HG02571 (cell line): ENCODE results near the gene LAMB1.
"Not testable (repeated sequence)": the region's sequence is repeated elsewhere in the genome, so short reads cannot be mapped to it uniquely, and the experiment has no call there.

Source experiments
- ATAC-seq: cut with Tn5 transposase; IDR thresholded peaks from one replicate; pipeline ENCODE4 v1.9.1; 2021; ENCODE audit warnings: mild to moderate bottlenecking, moderate library complexity; ENCODE audit not compliant: unreplicated experiment

LAMB1 gene

GRCh38 chr7:107922886-107923285 is 80.1 kb downstream of the LAMB1 start:
- ATAC-seq, result no peak

DNA sequence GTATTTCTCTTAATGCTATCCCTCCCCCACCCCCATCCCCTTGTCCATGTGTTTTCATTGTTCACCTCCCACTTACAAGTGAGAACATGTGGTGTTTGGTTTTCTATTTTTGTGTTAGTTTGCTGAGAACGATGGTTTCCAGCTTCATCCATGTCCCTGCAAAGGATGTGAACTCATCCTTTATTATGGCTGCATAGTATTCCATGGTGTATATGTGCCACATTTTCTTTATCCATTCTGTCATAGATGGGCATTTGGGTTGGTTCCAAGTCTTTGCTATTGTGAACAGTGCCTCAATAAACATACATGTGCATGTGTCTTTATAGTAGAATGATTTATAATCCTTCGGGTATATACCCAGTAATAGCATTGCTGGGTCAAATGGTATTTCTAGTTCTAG is 81.1 kb downstream of the LAMB1 start:
- ATAC-seq, result not testable (repeated sequence)

GRCh38 chr7:107920048-107920772 is 82.8 kb downstream of the LAMB1 start:
- no peak for ATAC-seq

- ATAC-seq, result no peak
These were observed 84.0 kb downstream of the LAMB1 start for GRCh38 chr7:107918948-107919347.

DNA sequence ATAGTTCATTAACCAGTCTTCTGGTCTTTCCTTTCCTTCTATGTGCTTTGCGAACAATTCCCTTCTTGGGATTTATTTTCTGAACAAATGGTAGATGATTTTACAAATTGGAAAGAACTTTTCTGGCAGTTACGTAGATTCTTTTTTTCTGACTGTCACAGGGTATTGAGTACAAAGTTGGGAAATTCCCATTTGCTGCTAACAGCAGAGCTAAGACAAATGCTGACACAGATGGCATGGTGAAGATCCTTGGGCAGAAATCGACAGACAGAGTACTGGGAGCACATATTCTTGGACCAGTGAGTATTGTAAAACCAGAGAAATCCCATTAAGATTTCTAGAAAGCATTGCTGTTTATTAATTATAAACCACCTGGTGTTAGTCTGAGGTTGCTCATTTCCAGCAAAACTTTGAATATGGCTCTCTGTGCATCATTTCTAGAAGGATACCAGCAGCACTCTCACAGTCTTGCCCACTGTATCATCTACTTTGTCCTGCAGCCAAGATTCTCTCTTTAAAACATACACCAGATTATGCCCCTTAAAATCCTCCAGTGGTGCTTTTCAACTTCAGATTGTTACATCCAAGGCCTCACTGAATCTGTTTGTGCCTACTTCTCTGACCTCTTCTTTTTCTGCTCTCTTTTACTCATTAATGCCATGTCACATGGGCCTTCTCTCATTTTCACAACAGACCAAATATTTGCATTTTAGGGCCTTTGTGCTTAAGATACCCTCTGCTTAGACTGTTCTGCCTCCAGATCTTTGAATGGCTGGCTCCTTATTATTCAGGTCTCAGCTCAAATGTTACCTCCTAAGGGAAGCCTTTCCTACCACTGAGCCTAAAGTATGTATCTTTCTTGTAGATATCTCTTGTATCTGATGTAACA is 85.0 kb downstream of the LAMB1 start:
- ATAC-seq, result peak; percentile 92

GRCh38 chr7:107915541-107915940 is 87.4 kb downstream of the LAMB1 start:
- ATAC-seq, result no peak

DNA sequence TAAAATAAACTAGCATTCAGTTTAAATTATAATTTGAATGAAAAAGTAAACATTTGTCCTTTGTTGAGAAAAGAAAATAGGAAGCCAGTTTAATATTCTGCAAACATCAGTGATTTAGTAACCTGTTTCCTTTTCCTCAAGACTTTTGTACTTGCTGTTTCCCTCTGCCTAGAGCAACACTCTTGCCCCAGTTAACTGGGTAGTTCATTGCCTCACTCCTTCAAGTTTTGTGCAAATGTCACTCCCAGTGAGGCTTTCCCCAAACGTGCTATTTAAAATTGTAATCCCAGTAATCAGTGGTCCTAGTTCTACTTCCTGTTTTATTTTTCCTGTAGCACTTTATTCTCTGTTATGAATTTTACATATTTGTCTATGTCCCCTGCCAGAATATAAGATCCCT is 88.1 kb downstream of the LAMB1 start:
- no peak for ATAC-seq

DNA sequence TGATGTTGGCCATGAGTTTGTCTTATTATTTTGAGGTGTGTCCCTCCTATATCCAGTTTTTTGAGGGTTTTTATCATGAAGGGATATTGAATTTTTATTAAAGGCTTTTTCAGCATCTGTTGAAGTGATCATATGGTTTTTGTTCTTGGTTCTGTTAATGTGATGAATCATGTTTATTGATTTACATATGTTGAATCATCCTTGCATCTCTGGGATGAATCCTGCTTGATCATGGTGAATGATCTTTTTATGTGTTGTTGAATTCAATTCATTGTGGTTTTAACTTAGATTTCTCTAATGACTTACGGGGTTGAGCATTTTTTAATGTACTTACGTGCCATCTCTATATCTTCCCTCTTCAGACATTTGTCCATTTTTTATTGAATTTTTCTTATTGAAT is 89.1 kb downstream of the LAMB1 start:
- no peak for ATAC-seq

DNA sequence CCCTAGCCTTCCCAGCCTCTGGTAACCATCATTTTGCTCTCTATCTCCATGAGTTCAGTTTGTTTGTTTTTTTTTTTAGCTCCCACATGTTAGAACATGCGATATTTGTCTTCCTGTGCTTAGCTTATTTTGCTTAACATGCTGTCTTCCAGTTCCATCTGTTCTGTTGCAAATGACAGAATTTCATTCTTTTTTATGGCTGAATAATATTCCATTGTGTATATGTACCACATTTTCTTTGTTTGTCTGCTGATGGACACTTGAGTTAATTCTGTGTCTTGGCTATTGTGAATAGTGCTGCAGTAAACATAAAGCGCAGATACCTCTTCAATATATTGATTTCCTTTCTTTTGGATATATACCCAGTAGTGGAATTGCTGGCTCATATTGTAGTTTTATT is 91.0 kb downstream of the LAMB1 start:
- ATAC-seq, result no peak

GRCh38 chr7:107909445-107909844 is 93.5 kb downstream of the LAMB1 start:
- no peak for ATAC-seq

- no peak for ATAC-seq
These were observed 95.2 kb downstream of the LAMB1 start for GRCh38 chr7:107907790-107908189.

- ATAC-seq, result no peak
These were observed 100.6 kb downstream of the LAMB1 start for GRCh38 chr7:107902381-107902780.

DNA sequence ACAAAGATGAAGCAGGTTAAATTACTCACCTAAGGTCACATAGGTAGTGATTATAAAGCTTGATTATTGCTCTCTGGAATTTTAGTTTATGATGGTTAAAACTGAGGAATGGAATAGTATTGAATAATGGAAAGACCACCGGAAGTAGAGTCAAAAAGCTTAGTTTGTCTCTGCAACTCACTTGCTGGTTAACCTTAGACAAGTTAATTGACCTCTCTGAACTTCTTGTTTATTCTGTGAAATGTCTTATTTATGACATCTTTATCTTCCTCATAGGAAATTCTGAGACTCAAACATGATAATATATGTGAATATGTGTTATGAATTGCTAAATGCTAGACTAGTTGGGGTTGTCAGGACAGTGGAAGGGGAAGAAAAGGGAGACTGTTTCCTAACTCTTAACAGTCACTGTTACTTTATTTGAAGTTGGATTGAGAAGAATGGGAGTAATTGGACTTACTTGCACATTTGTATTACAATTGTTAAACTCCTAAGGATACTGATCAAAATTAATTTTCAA is 102.4 kb downstream of the LAMB1 start:
- ATAC-seq, result no peak

GRCh38 chr7:107898997-107899594 is 103.9 kb downstream of the LAMB1 start:
- no peak for ATAC-seq

DNA sequence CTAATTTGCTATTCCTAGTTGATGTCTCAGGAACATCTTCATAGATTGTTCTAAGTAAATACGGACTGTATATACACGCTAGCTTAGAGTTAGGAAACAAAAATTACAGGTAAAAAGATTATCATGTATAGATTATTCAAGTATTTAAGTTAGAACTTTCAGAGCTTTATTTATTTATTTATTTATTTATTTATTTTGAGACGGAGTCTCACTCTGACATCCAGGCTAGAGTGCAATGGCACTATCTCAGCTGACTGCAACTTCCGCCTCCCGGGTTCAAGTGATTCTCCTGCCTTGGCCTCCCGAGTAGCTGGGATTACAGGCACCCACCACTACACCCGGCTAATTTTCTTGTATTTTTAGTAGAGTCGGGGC is 110.6 kb downstream of the LAMB1 start:
- not testable (repeated sequence) for ATAC-seq

DNA sequence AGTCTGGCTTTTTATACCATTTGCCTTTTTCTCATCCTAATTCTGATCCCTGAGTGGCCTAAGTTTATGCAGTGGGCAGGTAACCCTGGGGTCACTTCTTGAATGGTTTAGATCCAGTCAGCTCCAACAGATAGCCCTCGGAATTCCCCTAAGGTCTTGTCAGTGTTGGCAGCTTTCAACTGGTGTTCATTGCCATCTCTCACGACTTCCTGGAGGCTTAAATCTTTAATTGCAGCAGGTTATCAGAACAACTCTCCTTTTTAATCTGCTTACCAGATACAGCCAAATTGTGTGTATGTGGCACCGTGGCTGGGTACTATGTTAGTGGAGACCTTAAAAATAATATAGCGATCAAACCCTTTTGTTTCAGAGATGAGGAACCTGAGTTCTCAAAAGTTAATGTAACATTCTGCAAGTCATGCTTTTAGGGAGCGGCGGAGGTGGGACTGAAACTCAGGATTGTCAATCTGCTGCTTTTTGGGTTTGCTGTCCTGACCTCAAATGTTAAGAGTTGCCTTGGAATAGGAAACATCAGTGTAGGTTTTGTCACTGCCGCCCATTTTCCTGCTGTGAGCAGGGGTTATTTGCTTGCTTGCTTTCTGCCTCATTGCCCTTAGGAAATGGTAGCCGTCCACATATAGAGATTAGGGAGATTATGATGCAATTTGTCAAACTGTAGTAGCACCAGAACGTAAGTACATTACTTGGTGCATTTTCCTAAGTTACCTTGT is 111.2 kb downstream of the LAMB1 start:
- peak; percentile 10 for ATAC-seq

- ATAC-seq, result peak; percentile 100
These were observed 111.9 kb downstream of the LAMB1 start, which contains the start of gene DLD for GRCh38 chr7:107890962-107891635. DLD (plus strand) TSS chr7:107891183; CDS start chr7:107891251, 68 bp downstream.

DNA sequence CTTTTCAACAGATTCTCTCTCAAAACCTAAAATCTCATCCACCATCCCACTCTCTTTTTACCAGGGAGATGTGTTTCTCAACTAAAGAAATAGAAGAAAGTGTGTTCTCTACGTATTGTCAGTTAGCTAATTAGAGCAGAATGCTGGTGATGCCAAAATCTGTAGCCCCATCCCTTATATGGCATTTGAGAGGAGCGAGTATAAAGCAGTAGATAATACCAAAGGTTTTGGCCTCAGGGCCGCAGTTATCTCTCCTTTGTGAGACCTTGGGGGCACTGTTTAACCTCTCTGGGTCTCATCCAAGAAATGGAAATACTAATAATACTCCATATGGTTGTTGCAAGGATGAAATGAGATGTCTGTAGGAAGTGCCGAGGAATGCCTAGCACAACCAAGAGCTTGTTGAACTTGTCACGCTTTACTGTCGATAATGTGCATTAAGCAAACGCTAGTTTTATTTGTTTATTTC is 112.4 kb downstream of the LAMB1 start:
- ATAC-seq, result peak; percentile 5

GRCh38 chr7:107889992-107890391 is 113.0 kb downstream of the LAMB1 start:
- ATAC-seq, result no peak

DNA sequence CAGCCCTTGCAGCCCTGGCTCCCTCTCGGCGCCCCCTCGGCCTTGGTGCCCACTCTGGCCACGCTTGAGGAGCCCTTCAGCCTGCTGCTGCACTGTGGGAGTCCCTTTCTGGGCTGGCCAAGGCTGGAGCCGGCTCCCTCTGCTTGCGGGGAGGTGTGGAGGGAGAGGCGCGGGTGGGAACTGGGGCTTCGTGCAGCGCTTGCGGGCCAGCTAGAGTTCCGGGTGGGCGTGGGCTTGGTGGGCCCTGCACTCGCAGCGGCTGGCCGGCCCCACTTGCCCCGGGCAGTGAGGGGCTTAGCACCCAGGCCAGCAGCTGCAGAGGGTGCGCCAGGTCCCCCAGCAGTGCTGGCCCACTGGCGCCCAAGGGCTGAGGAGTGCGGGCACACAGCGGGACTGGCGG is 115.1 kb downstream of the LAMB1 start:
- ATAC-seq, result not testable (repeated sequence)
